NAMALWA (cell line): Measurements from ENCODE around the gene SPTBN2.

Source experiments
- DNase-seq: peaks from one replicate; pipeline ENCODE4 v3.0.0-alpha.2; 2015; ENCODE audit warnings: low spot score

SPTBN2 gene

DNA sequence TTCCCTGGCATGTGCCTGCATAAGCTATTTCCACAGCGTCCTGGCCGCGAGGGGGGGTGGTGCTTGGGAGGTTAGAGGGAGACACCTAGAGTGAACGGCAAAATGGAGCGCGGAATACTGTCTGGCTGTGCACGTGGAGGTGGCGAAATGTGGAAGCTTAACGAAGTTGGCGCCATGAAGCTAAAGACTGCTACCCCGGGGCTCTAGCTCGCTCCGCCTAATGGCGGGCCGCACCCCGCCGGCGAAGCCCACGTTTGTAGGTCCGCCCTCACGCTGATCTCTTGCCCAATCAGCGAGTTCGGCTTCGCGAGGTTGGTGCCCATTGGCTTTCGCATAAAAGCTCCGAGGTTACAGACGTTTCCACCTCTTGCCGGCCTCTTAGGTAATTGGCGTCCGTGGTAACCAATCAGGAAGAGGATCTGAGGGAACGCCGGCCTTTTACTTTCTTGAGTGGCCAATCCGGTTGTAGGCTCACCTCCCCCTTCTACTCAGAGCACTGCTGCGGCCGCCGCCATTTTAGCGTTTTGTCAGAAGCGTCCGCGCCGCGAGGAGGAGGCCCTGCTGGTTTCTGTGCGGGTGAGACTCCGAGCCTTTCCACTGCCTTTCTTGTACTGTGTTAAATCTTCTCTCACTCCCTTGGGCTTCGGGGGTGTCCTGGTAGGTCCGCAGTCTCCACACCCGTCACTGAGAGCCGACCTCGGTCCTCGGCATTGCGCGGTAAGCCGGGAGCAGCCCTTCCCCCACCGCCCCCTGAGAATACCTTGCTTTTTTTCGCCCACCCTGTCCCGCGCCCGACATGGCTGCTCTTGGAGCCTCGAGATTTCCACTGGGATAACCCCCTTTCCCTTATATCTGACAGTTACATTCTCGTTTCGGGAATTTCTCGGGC is 90.6 kb downstream of the SPTBN2 start, which contains the start of gene RBM4:
TSS of gene RBM4 (plus strand) at position 527 of the 889 bp plus-strand sequence. CDS start 1,009 bp downstream, outside the sequence.
- DNase-seq, result peak; percentile 100

GRCh38 chr11:66637557-66638176 is 91.3 kb downstream of the SPTBN2 start:
- DNase-seq, result peak; percentile 51

DNA sequence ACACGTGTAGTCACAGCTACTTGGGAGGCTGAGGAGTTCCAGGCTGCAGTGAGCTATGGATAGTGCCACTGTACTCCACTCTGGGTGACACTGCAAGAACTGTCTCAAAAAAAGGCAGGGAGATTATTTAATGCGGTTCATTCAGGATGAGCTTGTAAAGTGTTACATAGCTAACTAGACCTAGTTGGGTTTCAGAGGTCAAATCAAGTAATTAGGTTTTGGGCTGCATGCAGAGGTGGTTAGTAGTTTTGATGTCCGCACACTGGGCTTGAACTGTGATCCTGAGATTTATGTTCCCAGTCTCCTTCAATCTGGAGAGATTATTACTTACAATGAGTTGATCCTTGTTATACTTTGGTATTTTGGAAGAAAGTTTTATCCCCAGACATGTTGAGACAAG is 92.6 kb downstream of the SPTBN2 start:
- no peak for DNase-seq
